Measurements from ENCODE around the gene TRRAP.

The TRRAP gene

GRCh38 chr7:99054781-99055180 lies 176.4 kb downstream of the TRRAP start:
- no peak overlapping the region for H3K4me3 ChIP-seq (ENCODE audit: insufficient read depth in 1 of 2, low read depth in 1 of 2, low read length in 2 of 2)
- H3K4me2 ChIP-seq (ENCODE audit: low read length, poor library complexity, severe bottlenecking), result no peak overlapping the region
- no peak overlapping the region for H2AFZ ChIP-seq (ENCODE audit: low read depth, low read length)
- H2BK12ac ChIP-seq (ENCODE audit: low read length in 2 of 2), result no peak overlapping the region
- no peak for DNase-seq
- no peak overlapping the region for H4K91ac ChIP-seq (ENCODE audit: low read length)
- H3K36me3 ChIP-seq (ENCODE audit: control insufficient read depth in 1 of 2, insufficient read depth in 2 of 2, low read depth in 1 of 2, low read length in 2 of 2), result peaks cover 42 to 77% of the 10 kb centered on the region in 2 experiments
- no peak overlapping the region for H2BK15ac ChIP-seq (ENCODE audit: low read depth, poor library complexity, severe bottlenecking)
- H2AK5ac ChIP-seq (ENCODE audit: low read length, severe bottlenecking), result no peak overlapping the region
- H2BK5ac ChIP-seq (ENCODE audit: low read depth, low read length, poor library complexity, severe bottlenecking), result no peak overlapping the region
- no peaks in the 10 kb centered on the region for H3K27me3 ChIP-seq (ENCODE audit: control insufficient read depth in 1 of 2, insufficient read depth in 1 of 2, low read length in 2 of 2)
- H2BK120ac ChIP-seq (ENCODE audit: low read depth, low read length), result no peak overlapping the region
- H3K79me1 ChIP-seq (replicated peaks; ENCODE audit: low read length, poor library complexity, severe bottlenecking), result peaks cover 45% of the 10 kb centered on the region
- H3K4me1 ChIP-seq (ENCODE audit: control insufficient read depth, insufficient read depth, low read depth, low read length), result no peaks in the 10 kb centered on the region
- no peak overlapping the region for H3K4ac ChIP-seq (ENCODE audit: low read depth in 1 of 2, low read length in 2 of 2)
- H3K14ac ChIP-seq (ENCODE audit: low read length in 2 of 2), result no peak overlapping the region
- no peak overlapping the region for H3K23ac ChIP-seq (ENCODE audit: low read length in 2 of 2)
- WGBS, result 100% methylated on average over 5 of the region's 9 CpGs
- no peak overlapping the region for H3K27ac ChIP-seq (ENCODE audit: low read length, poor library complexity, severe bottlenecking)
- H3K9ac ChIP-seq (ENCODE audit: low read length), result no peak overlapping the region
- H3K18ac ChIP-seq (ENCODE audit: low read depth in 1 of 2, low read length in 2 of 2), result no peak overlapping the region
- no peak overlapping the region for H4K8ac ChIP-seq (ENCODE audit: low read length)
- no peaks in the 10 kb centered on the region for H3K9me3 ChIP-seq (ENCODE audit: control insufficient read depth, low read length)

DNA sequence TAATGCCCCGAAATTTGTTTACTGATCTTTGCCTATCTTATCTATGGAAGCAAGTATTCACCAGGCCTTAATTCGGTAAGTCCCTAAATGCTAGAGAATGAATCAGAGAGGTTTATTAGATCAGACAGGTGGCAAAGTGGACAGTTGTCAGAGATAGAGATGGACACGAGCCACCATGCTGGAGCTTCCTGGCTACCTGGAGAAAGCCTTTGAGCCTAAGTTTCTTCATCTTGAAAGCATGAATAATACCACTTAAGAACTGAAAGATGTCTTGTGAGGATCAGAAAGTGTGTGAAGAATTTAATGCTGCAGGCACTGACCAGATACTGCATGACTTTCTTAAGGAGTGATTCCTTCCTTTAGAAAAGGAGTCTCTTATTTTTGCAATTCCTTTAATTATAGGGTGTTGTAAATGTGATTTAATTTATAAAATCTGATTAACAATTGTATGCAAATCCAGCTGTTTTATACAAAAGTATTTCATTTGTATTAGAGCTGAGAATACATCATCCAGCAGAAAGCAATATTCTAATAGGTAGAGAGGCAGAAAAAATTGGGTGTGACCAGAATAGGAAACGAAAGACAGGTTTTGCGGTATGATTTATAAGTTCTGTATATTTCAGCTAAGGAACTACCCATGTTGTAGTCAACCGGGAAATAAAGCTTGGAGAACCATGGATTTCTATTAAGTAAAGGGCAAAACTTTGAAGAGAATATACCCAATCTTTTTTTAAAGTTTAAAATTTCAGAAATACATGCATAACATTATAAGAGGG lies 182.9 kb downstream of the TRRAP start:
- Histone ChIP-seq H2AFZ (ENCODE audit: low read depth, low read length) (no peak overlapping the region), H3K14ac (ENCODE audit: low read length in 2 of 2) (no peak overlapping the region), H3K4me2 (ENCODE audit: low read length, poor library complexity, severe bottlenecking) (no peak overlapping the region), H4K8ac (ENCODE audit: low read length) (no peak overlapping the region), H3K23ac (ENCODE audit: low read length in 2 of 2) (no peak overlapping the region), H3K36me3 (ENCODE audit: control insufficient read depth in 1 of 2, insufficient read depth in 2 of 2, low read depth in 1 of 2, low read length in 2 of 2) (peaks cover 5 to 24% of the 10 kb centered on the region in 2 experiments), H4K91ac (ENCODE audit: low read length) (no peak overlapping the region), H2BK15ac (ENCODE audit: low read depth, poor library complexity, severe bottlenecking) (no peak overlapping the region), H3K18ac (ENCODE audit: low read depth in 1 of 2, low read length in 2 of 2) (no peak overlapping the region), H3K27me3 (ENCODE audit: control insufficient read depth in 1 of 2, insufficient read depth in 1 of 2, low read length in 2 of 2) (no peaks in the 10 kb centered on the region), H2BK12ac (ENCODE audit: low read length in 2 of 2) (no peak overlapping the region), H3K27ac (ENCODE audit: low read length, poor library complexity, severe bottlenecking) (no peak overlapping the region), H3K9ac (ENCODE audit: low read length) (no peak overlapping the region), H3K4me1 (ENCODE audit: control insufficient read depth, insufficient read depth, low read depth, low read length) (no peaks in the 10 kb centered on the region), H3K9me3 (ENCODE audit: control insufficient read depth, low read length) (no peaks in the 10 kb centered on the region), H3K79me1 (replicated peaks; ENCODE audit: low read length, poor library complexity, severe bottlenecking) (peaks cover 30% of the 10 kb centered on the region), H2BK120ac (ENCODE audit: low read depth, low read length) (no peak overlapping the region), H3K4ac (ENCODE audit: low read depth in 1 of 2, low read length in 2 of 2) (no peak overlapping the region), H2AK5ac (ENCODE audit: low read length, severe bottlenecking) (no peak overlapping the region), H3K4me3 (ENCODE audit: insufficient read depth in 1 of 2, low read depth in 1 of 2, low read length in 2 of 2) (no peak overlapping the region), H2BK5ac (ENCODE audit: low read depth, low read length, poor library complexity, severe bottlenecking) (no peak overlapping the region)
- 96% methylated on average over 5 of the region's 6 CpGs for WGBS
- DNase-seq, result no peak

Small RNA genes lying within 50 kb of the gene (small RNA-seq; reads per million reads assigned to genes)
- 0.86 reads per million for gene MIR3609 (ENCODE audit: low read depth)
